Smooth muscle cell (in vitro differentiated cells): Measurements from ENCODE around the gene DTNB. TPM values are rescaled to one million over a fixed set of nuclear protein-coding genes. Genes with fewer than 3 reads are reported as not detected.

Experiments
- DNase-seq: peaks from one replicate; lab custom pipeline; 2025; ENCODE audit not compliant: unreplicated experiment; lab: John Stamatoyannopoulos, UW
- H2AFZ ChIP-seq: fragments of 200-600 bp; sonication (generic); 2 replicates; pipeline ENCODE4 v1.6.0; 2016; ENCODE audit warnings: antibody characterized with exemption, low read depth, mild to moderate bottlenecking
- H3F3A ChIP-seq: fragments of 200-600 bp; sonication (generic); 2 replicates; pipeline ENCODE4 v1.6.0; 2017; ENCODE audit warnings: antibody characterized with exemption, low read depth
- H3K27ac ChIP-seq: fragments of 200-600 bp; sonication (generic); 2 replicates; pipeline ENCODE4 v1.5.1; 2016; ENCODE audit warnings: low read depth, mild to moderate bottlenecking
- H3K27me3 ChIP-seq: fragments of 200-600 bp; sonication (generic); 2 replicates; pipeline ENCODE4 v1.6.1; 2016; ENCODE audit warnings: low read depth, mild to moderate bottlenecking
- H3K36me3 ChIP-seq: fragments of 200-600 bp; sonication (generic); 2 replicates; pipeline ENCODE4 v1.5.1; 2016; ENCODE audit warnings: low read depth
- H3K4me1 ChIP-seq: fragments of 200-600 bp; sonication (generic); 2 replicates; pipeline ENCODE4 v1.5.1; 2016; ENCODE audit warnings: low read depth
- H3K4me2 ChIP-seq: fragments of 200-600 bp; sonication (generic); 2 replicates; pipeline ENCODE4 v1.6.0; 2016; ENCODE audit warnings: mild to moderate bottlenecking
- H3K4me3 ChIP-seq: fragments of 200-600 bp; sonication (generic); 2 replicates; pipeline ENCODE4 v1.5.1; 2016; ENCODE audit warnings: mild to moderate bottlenecking
- H3K79me2 ChIP-seq: fragments of 200-600 bp; sonication (generic); 2 replicates; pipeline ENCODE4 v1.6.0; 2016; ENCODE audit warnings: low read depth, mild to moderate bottlenecking
- H3K9ac ChIP-seq: fragments of 200-600 bp; sonication (generic); 2 replicates; pipeline ENCODE4 v1.6.0; 2016; ENCODE audit warnings: low read depth
- H3K9me3 ChIP-seq: fragments of 200-600 bp; sonication (generic); replicated peaks from 2 replicates; pipeline ENCODE4 v1.5.1; 2016; ENCODE audit warnings: low read depth
- H4K20me1 ChIP-seq: fragments of 200-600 bp; sonication (generic); 2 replicates; pipeline ENCODE4 v1.6.0; 2016; ENCODE audit warnings: low read depth
- WGBS: methylation state at CpG from one replicate; pipeline ENCODE4 v1.1.7; 2016; ENCODE audit warnings: low lambda C conversion rate; 5-methylcytosine and 5-hydroxymethylcytosine counted together
- polyA plus RNA-seq: library from polyadenylated mRNA; unstranded; fragments of >200 nt; fragmentation: Nextera tagmentation; extraction: Ambion mirVana; gene quantifications from 2 replicates; pipeline ENCODE4 v1.2.1, GENCODE V29; 2016
- total RNA-seq: library from RNA; depleted of rRNA; stranded (reverse); fragments of >200 nt; gene quantifications from 2 replicates; pipeline ENCODE4 v1.2.3, GENCODE V29; 2014
- TF ChIP-seq, protein P1 (sequence below): fragments of 200-600 bp; sonication (generic); IDR thresholded peaks from 2 replicates; pipeline ENCODE4 v1.5.1; 2017; ENCODE audit warnings: borderline replicate concordance, mild to moderate bottlenecking, antibody characterized with exemption; ENCODE audit not compliant: insufficient read depth, poor library complexity, severe bottlenecking

The DTNB gene
- total and polyA plus RNA-seq, 2 experiments from 2014 or later: 4.9 to 5.4 TPM

DNA sequence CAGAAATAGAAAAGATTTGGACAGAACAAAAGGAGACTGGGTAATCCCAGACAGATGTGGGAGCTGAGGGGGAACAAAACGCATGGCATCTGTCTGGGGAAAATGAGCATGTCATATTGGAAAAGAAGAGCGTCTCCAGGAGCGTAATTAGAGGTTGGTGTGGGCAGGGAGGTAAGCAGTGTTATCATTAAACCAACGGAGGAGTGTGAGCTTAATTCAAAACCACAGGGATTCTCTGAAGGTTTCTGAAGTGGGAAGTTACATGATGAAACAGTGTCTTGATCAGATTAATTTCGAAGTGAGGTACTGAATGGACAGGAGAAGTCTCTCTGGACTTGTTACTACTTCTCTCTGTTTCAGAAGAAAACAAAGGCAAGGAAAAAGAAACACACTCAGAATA is 53.3 kb downstream of the DTNB start:
- Histone ChIP-seq H3K4me1 (peaks cover 7% of the 10 kb centered on the region), H3K4me2 (no peak overlapping the region), H3K36me3 (no peaks in the 10 kb centered on the region), H3K27ac (no peak overlapping the region), H3K79me2 (no peaks in the 10 kb centered on the region), H3K4me3 (no peak overlapping the region), H3K9ac (no peak overlapping the region), H4K20me1 (no peaks in the 10 kb centered on the region), H3K27me3 (no peaks in the 10 kb centered on the region), H2AFZ (no peak overlapping the region), H3K9me3 (no peaks in the 10 kb centered on the region), H3F3A (no peaks in the 10 kb centered on the region)
- WGBS: 73% methylated on average over 5 of the region's 5 CpGs
- TF ChIP-seq, protein P1, sequence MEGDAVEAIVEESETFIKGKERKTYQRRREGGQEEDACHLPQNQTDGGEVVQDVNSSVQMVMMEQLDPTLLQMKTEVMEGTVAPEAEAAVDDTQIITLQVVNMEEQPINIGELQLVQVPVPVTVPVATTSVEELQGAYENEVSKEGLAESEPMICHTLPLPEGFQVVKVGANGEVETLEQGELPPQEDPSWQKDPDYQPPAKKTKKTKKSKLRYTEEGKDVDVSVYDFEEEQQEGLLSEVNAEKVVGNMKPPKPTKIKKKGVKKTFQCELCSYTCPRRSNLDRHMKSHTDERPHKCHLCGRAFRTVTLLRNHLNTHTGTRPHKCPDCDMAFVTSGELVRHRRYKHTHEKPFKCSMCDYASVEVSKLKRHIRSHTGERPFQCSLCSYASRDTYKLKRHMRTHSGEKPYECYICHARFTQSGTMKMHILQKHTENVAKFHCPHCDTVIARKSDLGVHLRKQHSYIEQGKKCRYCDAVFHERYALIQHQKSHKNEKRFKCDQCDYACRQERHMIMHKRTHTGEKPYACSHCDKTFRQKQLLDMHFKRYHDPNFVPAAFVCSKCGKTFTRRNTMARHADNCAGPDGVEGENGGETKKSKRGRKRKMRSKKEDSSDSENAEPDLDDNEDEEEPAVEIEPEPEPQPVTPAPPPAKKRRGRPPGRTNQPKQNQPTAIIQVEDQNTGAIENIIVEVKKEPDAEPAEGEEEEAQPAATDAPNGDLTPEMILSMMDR: no peak
- no peak for DNase-seq

DNA sequence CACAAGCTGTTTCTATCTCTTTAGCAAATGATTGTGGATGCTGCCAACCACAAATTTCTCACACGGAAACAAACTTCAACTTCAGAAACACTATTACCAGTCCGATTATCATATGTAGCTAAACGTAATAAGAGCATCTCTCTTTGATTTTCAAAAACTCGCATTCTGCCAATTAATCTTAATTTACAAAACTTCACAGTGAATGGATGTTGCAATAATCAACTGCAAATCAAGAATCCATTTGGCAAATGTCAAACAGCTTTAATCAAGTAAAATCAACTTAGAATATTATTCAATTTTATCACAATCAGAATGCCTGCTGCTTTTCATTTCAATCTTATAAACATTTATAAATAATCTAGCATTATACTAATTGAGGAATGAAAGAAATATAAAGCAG is 54.2 kb downstream of the DTNB start:
- H3F3A ChIP-seq: no peaks in the 10 kb centered on the region
- H3K79me2 ChIP-seq: no peaks in the 10 kb centered on the region
- no peaks in the 10 kb centered on the region for H3K9me3 ChIP-seq
- peaks cover 8% of the 10 kb centered on the region for H3K4me1 ChIP-seq
- no peak overlapping the region for H3K27ac ChIP-seq
- H3K9ac ChIP-seq: no peak overlapping the region
- WGBS: 92% methylated on average over 4 of the region's 4 CpGs
- no peak for DNase-seq
- no peaks in the 10 kb centered on the region for H3K36me3 ChIP-seq
- H3K27me3 ChIP-seq: no peaks in the 10 kb centered on the region
- no peak overlapping the region for H3K4me2 ChIP-seq
- no peak overlapping the region for H2AFZ ChIP-seq
- H4K20me1 ChIP-seq: no peaks in the 10 kb centered on the region
- TF ChIP-seq, protein P1: no peak
- peak overlapping the region; percentile 2 for H3K4me3 ChIP-seq

DNA sequence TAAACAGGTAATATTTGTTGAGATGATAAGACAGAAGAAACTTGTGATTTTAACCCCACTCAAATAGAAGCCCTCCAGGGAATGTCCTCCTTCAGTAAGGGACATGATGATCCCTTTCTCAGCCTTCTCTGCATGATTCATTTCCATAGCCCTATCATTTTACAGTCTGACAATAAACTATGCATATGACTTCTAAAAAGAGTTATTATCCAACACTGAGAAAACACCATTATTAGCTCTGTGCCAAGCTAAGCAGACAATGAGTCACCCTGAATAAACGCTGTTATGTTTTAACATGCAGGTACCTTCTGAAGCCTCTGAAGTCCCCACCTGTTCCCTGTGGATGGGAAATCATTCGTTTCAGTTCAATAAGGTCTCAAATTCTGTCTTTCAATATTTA is 54.7 kb downstream of the DTNB start:
- Histone ChIP-seq H3K27me3 (no peaks in the 10 kb centered on the region), H3K9me3 (no peaks in the 10 kb centered on the region), H2AFZ (no peak overlapping the region), H3K4me3 (peak overlapping the region; percentile 2), H4K20me1 (no peaks in the 10 kb centered on the region), H3K4me1 (peaks cover 8% of the 10 kb centered on the region), H3K4me2 (no peak overlapping the region), H3K36me3 (no peaks in the 10 kb centered on the region), H3K79me2 (no peaks in the 10 kb centered on the region), H3K9ac (no peak overlapping the region), H3F3A (no peaks in the 10 kb centered on the region), H3K27ac (peak overlapping the region; percentile 38)
- WGBS: 77% methylated on average over 2 of the region's 2 CpGs
- no peak for DNase-seq
- TF ChIP-seq, protein P1: no peak

DNA sequence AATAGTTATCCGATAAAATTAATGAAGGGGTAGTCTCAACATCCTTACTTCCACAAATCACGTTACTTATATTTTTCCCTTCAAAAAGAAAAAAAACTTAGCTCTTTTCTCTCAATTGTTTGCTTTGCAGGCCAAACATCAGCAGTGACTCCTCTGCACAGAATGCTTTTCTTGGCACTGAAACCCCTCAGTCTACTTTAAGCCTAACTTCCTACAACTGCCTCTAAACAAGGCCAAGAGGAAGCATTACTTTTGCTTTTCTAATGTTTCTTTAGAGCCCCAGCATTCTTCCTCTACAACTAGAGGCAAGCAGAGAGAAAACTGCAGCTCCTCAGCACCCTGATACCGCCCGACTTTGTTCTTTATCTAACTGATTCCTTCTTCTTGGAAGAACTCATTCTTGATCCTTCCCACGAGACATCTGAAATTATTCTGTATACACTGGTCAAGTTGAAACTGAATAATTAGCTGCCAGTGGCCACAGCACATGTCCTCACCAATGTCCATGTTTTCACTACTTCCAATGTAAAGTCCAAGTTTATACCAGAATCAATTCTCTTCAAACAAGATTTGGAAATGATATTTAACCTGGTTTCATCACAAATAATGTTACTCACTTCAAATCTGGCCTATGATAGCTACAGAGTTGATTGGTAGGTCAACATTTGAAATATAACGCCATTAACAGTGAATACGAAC is 55.3 kb downstream of the DTNB start:
- Histone ChIP-seq H3K79me2 (no peaks in the 10 kb centered on the region), H2AFZ (no peak overlapping the region), H3K4me3 (no peak overlapping the region), H3K36me3 (no peaks in the 10 kb centered on the region), H3K9ac (no peak overlapping the region), H3K27me3 (no peaks in the 10 kb centered on the region), H3K9me3 (no peaks in the 10 kb centered on the region), H4K20me1 (no peaks in the 10 kb centered on the region), H3F3A (no peaks in the 10 kb centered on the region), H3K4me2 (no peak overlapping the region), H3K27ac (peak overlapping the region; percentile 38), H3K4me1 (peaks cover 8% of the 10 kb centered on the region)
- 83% methylated on average over 7 of the region's 7 CpGs for WGBS
- DNase-seq: no peak
- TF ChIP-seq, protein P1: no peak
